HL-60 (cell line): ENCODE data around the gene CFAP46.

Experiments
- DNase-seq, 2 experiments: peaks; one replicate each; pipeline ENCODE4 v3.0.0-alpha.2; 2010 to 2020; ENCODE audit warnings: low read depth in 1 of 2, low spot score in 1 of 2
- H3K27ac ChIP-seq: fragments of 250-450 bp; sonication (Bioruptor Pico); replicated peaks from 2 replicates; pipeline ENCODE4 v1.5.1; 2020; ENCODE audit warnings: mild to moderate bottlenecking, moderate library complexity
- H3K27me3 ChIP-seq: fragments of 250-450 bp; sonication (Bioruptor Pico); 2 replicates; pipeline ENCODE4 v1.5.1; 2021; ENCODE audit warnings: mild to moderate bottlenecking, moderate library complexity; ENCODE audit not compliant: insufficient read depth, poor library complexity, severe bottlenecking
- H3K4me3 ChIP-seq: replicated peaks from 2 replicates; pipeline ENCODE4 v1.5.1; 2011; ENCODE audit warnings: mild to moderate bottlenecking, control low read depth, low read length; ENCODE audit not compliant: insufficient read depth
- GABPA ChIP-seq: IDR thresholded peaks from 2 replicates; pipeline ENCODE4 v1.6.1; 2012; ENCODE audit warnings: low read depth
- POLR2AphosphoS5 ChIP-seq: IDR thresholded peaks from 2 replicates; pipeline ENCODE4 v1.6.1; 2012; ENCODE audit warnings: low read depth
- REST ChIP-seq: IDR thresholded peaks from 2 replicates; pipeline ENCODE4 v1.6.1; 2012; ENCODE audit warnings: low read depth; ENCODE audit not compliant: insufficient replicate concordance
- SPI1 ChIP-seq: IDR thresholded peaks from 2 replicates; pipeline ENCODE4 v1.6.1; 2012; ENCODE audit warnings: low read depth, mild to moderate bottlenecking, borderline replicate concordance
- TF ChIP-seq, protein P1 (sequence below): IDR thresholded peaks from one replicate; pipeline ENCODE4 v1.5.1; 2011; ENCODE audit warnings: low read length, control low read depth, inconsistent platforms; ENCODE audit not compliant: insufficient read depth

Gene CFAP46

DNA sequence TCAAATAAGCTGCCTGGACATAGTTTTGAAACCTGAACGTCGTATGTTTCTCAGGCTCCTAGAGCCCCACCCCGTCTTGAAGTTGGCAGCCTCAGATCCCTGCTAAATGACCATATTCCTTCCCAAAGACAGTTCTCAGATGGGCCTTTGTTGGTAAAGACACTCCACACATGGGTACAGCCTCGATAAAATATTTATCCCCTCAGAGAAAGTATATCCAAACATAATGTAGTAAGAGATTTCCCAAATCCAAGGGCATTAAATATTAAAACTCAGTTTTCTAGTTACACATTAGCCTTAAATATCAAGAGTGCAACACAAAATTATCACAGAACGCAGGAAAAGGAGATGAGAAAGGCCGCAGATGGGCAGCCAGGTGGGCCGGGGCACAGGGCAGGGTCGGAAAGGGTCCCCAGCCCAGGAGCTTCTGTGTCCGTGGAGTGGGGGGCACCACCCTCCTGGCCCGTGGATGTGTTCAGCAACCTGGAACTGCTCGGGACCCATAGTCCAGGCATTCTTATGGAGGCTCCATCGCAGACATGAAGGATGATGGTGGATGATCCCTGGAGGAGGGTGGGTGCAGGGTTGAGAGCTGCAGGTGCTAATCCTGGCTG is 1.5 kb upstream of the CFAP46 start:
- TF ChIP-seq REST (no peak), SPI1 (no peak), GABPA (no peak), POLR2AphosphoS5 (no peak)
- TF ChIP-seq, protein P1, sequence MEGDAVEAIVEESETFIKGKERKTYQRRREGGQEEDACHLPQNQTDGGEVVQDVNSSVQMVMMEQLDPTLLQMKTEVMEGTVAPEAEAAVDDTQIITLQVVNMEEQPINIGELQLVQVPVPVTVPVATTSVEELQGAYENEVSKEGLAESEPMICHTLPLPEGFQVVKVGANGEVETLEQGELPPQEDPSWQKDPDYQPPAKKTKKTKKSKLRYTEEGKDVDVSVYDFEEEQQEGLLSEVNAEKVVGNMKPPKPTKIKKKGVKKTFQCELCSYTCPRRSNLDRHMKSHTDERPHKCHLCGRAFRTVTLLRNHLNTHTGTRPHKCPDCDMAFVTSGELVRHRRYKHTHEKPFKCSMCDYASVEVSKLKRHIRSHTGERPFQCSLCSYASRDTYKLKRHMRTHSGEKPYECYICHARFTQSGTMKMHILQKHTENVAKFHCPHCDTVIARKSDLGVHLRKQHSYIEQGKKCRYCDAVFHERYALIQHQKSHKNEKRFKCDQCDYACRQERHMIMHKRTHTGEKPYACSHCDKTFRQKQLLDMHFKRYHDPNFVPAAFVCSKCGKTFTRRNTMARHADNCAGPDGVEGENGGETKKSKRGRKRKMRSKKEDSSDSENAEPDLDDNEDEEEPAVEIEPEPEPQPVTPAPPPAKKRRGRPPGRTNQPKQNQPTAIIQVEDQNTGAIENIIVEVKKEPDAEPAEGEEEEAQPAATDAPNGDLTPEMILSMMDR = no peak
- DNase-seq = no peak
- Histone ChIP-seq H3K4me3 (no peak overlapping the region), H3K27ac (no peak overlapping the region), H3K27me3 (peaks cover 18% of the 10 kb centered on the region)

DNA sequence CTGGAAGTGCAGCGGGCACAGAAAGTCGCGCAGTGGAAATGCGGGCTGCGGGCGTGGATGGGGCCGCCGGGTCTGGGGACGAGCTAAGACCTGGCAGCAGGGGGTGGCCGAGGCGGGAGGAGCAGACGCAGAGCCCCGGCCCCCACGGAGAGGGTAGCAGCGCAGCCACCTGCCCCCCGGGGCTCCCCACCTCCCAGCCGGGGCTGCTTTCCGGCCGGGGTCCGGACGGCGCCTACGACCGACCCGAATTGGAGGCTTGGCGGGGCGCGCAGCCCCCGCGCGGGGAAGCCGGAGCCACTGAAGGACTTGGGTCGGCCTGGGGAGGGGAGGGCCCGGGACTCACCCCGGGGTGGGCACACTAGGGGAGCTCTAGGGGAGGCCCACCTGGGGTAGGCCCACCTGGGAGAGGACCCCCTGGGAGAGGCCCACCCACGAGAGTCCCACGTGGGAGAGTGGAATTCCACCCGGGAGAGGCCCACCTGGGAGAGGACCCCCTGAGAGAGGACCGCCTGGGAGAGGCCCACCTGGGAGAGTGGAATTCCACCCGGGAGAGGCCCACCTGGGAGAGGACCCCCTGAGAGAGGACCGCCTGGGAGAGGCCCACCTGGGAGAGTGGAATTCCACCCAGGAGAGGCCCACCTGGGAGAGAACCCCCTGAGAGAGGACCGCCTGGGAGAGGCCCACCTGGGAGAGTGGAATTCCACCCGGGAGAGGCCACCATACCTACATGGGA is 854 bp upstream of the CFAP46 start:
- Histone ChIP-seq H3K27ac (no peak overlapping the region), H3K27me3 (peaks cover 18% of the 10 kb centered on the region), H3K4me3 (no peak overlapping the region)
- DNase-seq = no peak
- TF ChIP-seq REST (no peak), SPI1 (no peak), POLR2AphosphoS5 (no peak), GABPA (no peak)

DNA sequence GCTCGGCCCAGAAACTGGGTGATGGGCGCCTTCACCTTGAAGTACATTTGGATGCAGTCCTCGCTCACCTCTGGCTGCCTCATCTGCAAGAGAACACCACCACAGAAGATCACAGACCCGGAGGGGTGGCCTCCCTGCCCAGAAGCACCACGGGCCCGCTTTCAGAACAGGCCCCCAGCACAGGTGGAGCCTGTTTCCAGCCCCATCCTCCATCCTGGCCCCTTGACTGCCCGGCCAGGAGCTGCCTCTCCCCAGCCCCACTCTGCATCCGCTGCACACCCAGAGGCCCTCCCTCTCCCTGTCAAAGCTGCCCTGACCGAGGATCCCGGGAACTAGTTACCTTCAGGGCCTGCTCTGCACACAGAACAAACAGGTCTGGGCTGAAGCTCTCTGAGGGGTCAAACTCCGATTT is 724 bp downstream of the CFAP46 start:
- DNase-seq = no peak
- TF ChIP-seq SPI1 (no peak), POLR2AphosphoS5 (no peak), REST (no peak), GABPA (no peak)
- TF ChIP-seq, protein P1 = no peak
- Histone ChIP-seq H3K4me3 (no peak overlapping the region), H3K27me3 (peaks cover 22% of the 10 kb centered on the region), H3K27ac (no peak overlapping the region)
